ENCODE measurements around the gene LRRC3C. TPM values are rescaled to one million over a fixed set of nuclear protein-coding genes. Genes with fewer than 3 reads are reported as not detected.

LRRC3C gene, protein sequence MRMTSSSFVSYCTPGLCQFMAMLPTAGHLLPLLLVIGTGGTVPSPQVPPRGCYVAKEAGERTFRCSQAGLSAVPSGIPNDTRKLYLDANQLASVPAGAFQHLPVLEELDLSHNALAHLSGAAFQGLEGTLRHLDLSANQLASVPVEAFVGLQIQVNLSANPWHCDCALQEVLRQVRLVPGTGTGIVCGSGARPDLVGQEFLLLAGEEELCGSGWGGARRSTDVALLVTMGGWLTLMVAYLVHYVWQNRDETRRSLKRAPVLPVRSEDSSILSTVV
- not detected in 2 replicates for total RNA-seq (ENCODE audit: low replicate concordance)

GRCh38 chr17:39927101-39927928 is at the start of gene LRRC3C, which contains the start of gene ORMDL3:
LRRC3C (plus strand) TSS chr17:39927732; CDS start chr17:39941524, 13,792 bp downstream.
ORMDL3 (minus strand) TSS chr17:39927601; CDS start chr17:39924203, 3,398 bp downstream.

DNA sequence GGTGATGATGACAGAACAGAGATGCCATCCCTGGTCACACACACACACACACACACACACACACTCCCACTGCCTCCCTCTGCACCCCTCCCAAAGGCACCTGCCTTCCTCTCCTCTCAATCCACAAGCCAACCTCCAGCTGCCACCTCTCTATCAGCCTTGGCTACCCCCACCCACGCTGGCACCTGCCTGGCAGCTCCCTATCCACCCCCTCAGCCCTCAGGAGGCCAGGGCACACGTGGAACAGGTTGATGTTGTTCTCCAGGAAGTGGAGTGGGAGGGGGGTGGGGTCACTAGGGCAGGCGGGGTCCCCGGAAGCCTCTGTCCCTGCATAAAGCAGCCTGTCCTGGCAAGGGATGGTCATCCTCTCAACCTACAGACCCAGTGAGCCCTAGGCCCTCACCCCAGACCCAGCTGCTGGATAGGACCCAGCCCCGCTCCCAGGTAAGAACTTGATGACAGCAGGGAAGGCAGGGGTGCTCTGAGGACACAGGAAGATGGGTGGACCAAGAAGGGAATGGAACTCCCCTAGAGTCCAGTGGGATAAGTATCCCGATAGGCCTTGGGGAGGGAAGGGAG is 35.2 kb downstream of the LRRC3C start, which contains the start of gene GSDMA:
TSS of gene GSDMA (plus strand) at position 363 of the 579 bp plus-strand sequence. CDS start 2,684 bp downstream, outside the sequence.

GRCh38 chr17:39980351-39981206 is 53.0 kb downstream of the LRRC3C start, which contains the start of gene PSMD3:
PSMD3 (plus strand) TSS chr17:39980807; CDS start chr17:39980971, 164 bp downstream.

Other genes with a start within 250 kb of the LRRC3C start
- gene PGAP3, start 239.7 kb upstream of the LRRC3C start, total RNA-seq (ENCODE audit: low replicate concordance) = 8.3 and 19.9 TPM in 2 replicates
- gene ERBB2, start 227.7 kb upstream of the LRRC3C start, total RNA-seq (ENCODE audit: low replicate concordance) = 33.8 and 34.5 TPM in 2 replicates
- gene MIEN1, start 197.2 kb upstream of the LRRC3C start, total RNA-seq (ENCODE audit: low replicate concordance) = 8.7 and 21.0 TPM in 2 replicates
- gene GRB7, start 189.8 kb upstream of the LRRC3C start, total RNA-seq (ENCODE audit: low replicate concordance) = under 0.01 and 0.60 TPM in 2 replicates
- not detected in 2 replicates for gene IKZF3, start 63.4 kb upstream of the LRRC3C start, total RNA-seq (ENCODE audit: low replicate concordance)
- not detected in 2 replicates for gene ZPBP2, start 59.5 kb upstream of the LRRC3C start, total RNA-seq (ENCODE audit: low replicate concordance)
- gene GSDMB, start 9.1 kb upstream of the LRRC3C start, total RNA-seq (ENCODE audit: low replicate concordance) = 6.0 and 8.0 TPM in 2 replicates
- gene ORMDL3, start 131 bp upstream of the LRRC3C start, total RNA-seq (ENCODE audit: low replicate concordance) = 107 and 108 TPM in 2 replicates
- gene GSDMA, start 35.3 kb downstream of the LRRC3C start, total RNA-seq (ENCODE audit: low replicate concordance) = not detected in 2 replicates
- gene PSMD3, start 53.1 kb downstream of the LRRC3C start, total RNA-seq (ENCODE audit: low replicate concordance) = 57.9 and 103 TPM in 2 replicates
- gene CSF3, start 87.7 kb downstream of the LRRC3C start, total RNA-seq (ENCODE audit: low replicate concordance) = 0.08 TPM in 1 of 2 replicates, not detected in the other
- gene MED24, start 126.7 kb downstream of the LRRC3C start, total RNA-seq (ENCODE audit: low replicate concordance) = 26.2 and 37.4 TPM in 2 replicates
- gene THRA, start 135.2 kb downstream of the LRRC3C start, total RNA-seq (ENCODE audit: low replicate concordance) = 18.9 and 52.8 TPM in 2 replicates
- 0.90 and 0.94 TPM in 2 replicates for gene NR1D1, start 172.9 kb downstream of the LRRC3C start, total RNA-seq (ENCODE audit: low replicate concordance)
- gene MSL1, start 194.2 kb downstream of the LRRC3C start, total RNA-seq (ENCODE audit: low replicate concordance) = 24.0 and 26.5 TPM in 2 replicates
- 16.8 and 18.0 TPM in 2 replicates for gene CASC3, start 212.8 kb downstream of the LRRC3C start, total RNA-seq (ENCODE audit: low replicate concordance)
- 0.70 and 0.98 TPM in 2 replicates for gene RAPGEFL1, start 249.7 kb downstream of the LRRC3C start, total RNA-seq (ENCODE audit: low replicate concordance)